HTR-8/SVneo (cell line): ENCODE measurements around the gene COL21A1.

Experiments
- DNase-seq: peaks from one replicate; pipeline ENCODE4 v3.0.0; 2011; ENCODE audit warnings: low spot score, mixed read lengths; ENCODE audit not compliant: insufficient read length
- FAIRE-seq: peaks from 2 replicates; lab custom pipeline; 2011; peaks lifted over from hg19 to GRCh38; lab: Jason Lieb, UNC

COL21A1 gene

DNA sequence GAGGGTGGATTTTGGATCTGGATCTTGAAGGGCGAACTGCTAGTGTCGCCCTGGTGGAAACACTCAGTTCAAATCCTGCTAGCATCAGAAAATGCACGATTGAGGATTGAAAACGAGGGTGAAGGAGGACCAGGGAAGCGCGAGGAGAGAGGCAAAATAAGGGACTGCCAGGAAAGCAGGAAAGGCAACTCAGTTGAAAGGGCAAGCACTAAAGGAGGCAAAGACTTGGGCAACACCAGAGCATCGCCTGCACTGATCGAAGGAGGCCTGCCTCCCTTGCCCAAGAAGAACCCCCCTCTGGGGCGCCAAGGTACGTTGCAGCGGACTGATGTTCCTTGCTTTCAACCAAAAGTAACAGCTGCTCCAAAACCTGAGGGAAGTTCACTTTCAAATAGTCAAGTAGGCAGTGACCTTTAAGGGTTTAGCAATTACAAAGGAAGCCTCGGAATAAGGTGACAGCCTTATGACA is 308 bp upstream of the COL21A1 start:
- no peak for FAIRE-seq
- DNase-seq: no peak

DNA sequence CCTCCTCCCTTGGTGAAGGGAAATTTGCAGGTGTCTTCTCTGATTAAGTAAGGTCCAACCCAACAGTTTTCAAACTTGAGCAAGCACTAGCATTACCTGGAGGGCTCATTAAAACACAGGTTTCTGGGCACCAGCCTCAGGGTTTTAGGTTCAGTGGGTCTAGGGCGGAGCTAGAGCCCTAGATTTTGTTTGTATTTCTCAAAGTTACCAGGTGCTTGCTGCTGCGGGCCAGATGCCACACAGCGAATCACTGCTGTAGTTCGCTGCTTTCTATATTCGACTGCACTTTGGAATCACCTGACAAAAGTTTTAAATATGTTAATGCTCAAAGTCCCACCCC is 869 bp downstream of the COL21A1 start:
- FAIRE-seq: no peak

DNA sequence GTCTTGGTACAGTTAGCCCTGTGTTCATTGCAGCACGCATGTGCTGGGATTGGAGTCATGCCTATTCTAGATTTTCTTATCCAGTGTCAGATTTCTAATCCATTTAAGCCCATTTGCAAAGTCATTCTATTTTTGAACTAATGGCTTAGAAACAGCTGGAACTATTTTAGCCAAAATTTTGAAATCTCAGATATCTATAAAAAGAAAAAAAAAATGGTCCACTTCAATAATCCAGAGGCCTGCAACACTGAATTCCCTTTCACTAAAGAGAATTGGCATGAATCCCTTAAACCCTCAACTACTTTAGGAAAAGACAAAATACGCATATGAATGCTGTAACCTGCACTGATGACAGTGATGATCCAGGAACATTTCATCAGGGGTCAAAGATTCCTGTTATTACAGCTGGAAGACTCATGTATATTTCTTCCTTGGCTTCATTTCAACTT is 1.5 kb downstream of the COL21A1 start:
- DNase-seq (no peak), FAIRE-seq (no peak)

More for the DNA sequence above, 869 bp downstream of the COL21A1 start:
- DNase-seq: no peak

DNA sequence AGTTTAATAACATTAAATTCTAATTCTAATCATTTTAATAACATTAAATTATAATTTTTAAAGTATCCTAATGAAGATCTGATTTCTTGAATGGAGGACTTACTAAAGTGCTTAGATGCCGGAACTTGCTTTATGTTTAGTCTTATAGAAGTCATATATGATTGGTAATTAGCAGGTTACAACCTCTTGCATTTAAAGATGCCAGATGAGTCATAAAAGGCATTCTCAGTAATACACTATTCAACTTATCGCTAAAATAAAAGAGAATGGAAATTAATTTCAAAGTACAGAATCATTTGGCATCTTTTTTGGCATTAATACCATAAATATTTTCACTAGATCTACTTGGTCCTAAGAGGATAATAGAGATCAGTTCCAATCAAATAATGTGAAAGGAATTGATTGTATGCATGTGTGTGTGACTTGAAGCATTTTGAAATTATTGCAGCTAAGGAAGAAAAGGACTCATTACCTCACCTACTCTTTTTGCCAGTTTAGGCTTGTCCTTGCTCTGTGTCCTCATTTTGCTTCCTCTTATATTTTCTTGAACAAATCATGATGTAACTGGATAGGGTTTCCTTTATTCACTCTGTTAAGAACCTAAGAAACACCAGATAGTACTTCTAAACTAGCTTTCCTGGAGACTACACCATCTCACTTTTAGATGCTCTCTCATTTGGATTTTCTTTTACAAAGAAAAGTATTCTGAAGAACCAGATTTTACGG is 2.7 kb downstream of the COL21A1 start:
- DNase-seq (no peak), FAIRE-seq (no peak)

DNA sequence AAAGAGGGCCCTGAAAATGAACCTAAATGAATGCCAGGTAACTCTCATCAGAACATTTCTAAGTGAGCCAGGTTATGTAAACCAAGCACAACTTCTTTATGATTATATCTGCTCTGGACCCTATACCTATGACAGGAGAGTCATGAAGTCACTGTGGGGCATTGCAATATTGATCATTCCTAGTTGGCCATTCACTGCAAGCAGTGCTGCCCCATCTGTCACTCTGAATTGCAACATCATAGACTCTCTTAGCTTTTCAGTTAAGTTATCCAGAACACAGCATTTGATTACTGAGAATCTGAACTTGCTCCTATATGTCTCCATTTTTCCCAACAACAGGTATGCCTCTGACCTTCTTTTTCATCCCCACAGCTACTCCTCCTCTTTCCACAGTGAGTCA is 3.3 kb downstream of the COL21A1 start:
- DNase-seq (no peak), FAIRE-seq (no peak)

DNA sequence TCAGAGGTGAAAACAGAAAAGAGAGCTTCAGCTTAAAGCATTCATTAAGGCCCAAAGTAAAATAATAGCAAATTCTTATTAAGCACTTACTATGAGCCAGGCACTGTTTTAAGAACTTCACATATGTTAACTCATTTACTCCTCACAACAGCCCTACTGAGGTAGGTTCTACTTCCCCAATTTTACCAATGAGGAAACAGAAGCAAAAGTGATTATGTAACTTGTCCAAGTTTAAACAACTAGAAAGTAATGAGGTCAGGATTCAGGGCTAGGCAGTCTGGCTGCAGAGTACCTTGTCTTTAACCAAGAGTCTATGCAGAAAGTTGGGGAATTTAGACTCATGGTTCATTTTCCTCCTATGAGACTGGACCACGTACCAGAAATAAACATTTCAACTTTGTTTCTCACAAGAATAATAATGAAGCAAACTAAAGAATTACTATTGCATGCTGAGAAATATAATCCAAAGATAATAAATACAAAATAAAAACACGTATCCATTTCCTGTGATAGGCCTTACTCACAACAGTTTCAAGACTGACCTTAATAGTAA is 3.8 kb downstream of the COL21A1 start:
- FAIRE-seq: no peak

DNA sequence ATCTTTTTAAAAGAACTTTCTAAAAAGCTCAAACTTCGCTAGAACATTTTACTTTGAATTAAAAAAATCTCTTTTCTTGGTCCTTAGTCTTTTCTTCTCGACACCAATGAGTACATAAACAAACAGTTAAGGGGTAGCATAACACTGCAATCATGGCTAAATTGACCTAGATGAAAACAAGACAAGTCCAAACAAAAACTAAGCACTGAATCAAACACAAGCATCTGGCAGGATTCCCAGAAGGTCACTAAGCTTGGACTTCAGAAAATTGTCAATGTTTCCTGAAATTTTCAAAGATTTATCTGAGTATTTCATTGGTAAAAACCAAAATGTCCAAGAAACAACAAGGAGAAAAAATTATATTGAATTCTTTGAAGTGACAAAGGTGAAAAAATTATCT is 5.0 kb downstream of the COL21A1 start:
- DNase-seq (no peak), FAIRE-seq (no peak)

More for the DNA sequence above, 3.8 kb downstream of the COL21A1 start:
- no peak for DNase-seq

DNA sequence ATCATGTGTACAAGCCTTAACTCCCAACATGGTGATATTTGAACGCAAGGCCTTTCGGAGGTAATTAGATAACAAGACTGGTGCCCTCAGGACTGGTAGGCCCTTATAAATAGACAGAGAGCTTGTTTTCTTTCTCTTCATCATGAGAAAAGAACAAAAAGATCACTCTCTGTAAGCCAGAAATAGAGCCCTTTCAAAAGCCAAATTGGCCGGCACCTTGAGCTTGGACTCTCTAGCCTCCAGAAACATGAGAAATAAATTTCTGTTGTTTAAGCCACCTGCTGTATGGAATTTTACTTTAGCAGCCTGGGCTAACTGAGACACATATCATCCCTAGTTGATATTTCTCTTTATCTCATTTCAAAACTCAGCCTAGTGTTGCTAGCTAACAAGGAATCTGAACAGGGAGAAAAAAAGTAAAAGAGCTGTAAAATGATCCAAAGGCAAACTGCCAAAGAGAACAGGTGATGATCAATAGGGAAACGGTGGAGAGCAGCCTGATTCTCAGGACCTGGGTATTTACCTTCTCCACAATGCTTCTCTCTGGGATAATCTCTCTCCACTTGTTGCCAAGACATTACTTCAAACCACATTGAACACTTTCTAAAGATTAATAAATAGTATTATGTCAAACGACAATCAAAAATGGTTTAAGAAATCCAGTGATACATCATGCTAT is 6.1 kb downstream of the COL21A1 start:
- DNase-seq (no peak), FAIRE-seq (no peak)

DNA sequence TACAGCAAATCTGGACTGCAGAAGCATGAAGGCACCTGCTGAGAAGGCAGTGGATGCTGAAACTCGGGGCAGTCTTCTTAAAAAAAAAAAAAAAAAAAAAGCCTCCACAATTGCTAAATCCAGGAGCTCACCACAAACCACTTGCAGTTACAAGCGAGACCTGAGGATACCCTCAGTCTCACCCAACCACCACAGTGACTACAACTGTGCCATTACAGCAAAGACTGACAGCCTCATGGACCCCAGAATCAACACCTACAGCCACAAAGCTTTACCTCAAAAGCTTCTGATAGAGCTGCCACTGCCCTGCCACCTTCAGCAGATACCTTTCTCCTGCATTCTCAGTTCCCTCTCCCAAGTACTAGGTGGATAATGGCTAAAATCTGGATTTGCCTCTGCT is 9.0 kb downstream of the COL21A1 start:
- no peak for FAIRE-seq
- DNase-seq: no peak

DNA sequence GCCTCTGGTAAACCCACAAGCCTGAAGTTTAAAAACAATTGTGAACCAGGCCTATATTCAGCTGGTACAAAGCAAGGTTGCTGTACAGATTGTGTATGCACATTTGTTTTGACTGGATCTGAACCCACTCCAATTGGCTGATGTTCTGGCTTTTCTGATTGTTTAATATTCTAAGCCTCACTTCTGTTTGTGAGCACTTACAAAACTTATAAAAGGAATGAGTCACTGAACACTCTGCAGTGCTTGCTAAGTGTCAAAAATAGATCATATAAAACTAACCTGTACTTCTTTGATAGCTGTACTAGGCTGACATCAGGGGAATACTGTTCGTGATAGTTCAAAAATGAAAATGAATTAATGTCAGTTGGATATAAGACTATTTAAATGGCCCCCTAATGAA is 12.1 kb downstream of the COL21A1 start:
- FAIRE-seq (no peak), DNase-seq (no peak)

DNA sequence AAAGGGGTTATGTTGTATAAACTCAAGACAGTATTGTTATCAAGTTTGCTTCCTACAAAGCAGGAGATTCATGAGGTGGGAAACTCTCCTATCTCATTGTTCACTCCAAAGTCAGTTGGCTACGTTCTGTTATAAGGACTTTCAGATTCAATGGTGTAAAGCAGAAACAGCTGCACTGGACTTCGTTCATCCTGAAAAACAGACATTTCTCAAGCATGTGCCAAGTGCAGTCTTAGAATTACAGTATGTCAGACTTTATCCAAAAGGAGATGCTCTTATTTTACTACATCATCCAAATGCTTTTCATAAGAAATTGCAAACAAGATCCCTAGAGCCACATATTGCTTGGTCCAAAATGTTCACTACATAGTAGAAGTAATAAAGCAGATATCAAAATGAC is 14.9 kb downstream of the COL21A1 start:
- no peak for FAIRE-seq
- DNase-seq: no peak

DNA sequence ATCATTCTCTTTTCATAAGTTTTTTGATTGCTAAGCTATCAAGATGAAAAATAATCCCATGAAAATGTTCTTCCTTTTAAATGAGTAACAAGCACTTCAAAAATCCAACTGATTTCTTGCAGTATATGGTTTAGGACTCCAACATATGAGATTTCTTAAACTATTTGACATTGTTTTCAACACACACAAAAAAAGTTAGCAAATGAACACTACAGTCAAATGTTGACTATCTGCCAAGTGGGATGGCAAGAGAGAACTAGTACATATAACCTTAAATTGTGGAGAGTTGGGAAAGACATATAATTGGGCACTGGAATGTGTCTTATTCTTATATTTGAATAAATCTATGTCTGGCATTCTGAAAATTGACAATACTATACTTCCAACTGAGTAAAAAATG is 15.6 kb downstream of the COL21A1 start:
- DNase-seq (no peak), FAIRE-seq (no peak)

DNA sequence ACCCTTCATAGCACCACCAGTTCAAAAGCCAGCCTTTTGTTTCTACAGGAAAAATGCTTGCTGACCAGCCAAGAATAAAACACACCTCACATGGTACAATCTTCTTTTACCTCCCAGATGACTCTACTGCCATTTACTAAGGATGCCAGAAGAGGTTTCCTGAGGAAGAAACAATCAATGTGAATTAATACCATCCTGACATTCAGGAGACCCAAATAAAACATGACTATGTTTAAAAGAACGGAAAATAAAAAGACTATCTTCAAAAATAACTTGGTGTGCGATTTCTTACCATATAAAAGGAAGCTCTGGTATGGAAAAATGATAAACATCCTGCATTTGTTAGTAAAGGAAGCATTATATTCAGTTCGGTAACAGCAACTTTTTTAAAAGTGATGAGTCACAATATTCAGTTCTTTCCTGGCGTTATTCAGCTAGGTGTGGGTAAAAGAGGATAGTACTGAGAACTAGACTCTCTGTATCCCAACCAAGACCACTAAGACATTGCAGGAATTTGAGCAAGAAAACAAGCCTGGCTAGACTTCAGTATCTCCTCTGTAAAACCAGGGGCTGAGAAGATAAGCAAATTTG is 16.3 kb downstream of the COL21A1 start:
- DNase-seq (no peak), FAIRE-seq (no peak)

DNA sequence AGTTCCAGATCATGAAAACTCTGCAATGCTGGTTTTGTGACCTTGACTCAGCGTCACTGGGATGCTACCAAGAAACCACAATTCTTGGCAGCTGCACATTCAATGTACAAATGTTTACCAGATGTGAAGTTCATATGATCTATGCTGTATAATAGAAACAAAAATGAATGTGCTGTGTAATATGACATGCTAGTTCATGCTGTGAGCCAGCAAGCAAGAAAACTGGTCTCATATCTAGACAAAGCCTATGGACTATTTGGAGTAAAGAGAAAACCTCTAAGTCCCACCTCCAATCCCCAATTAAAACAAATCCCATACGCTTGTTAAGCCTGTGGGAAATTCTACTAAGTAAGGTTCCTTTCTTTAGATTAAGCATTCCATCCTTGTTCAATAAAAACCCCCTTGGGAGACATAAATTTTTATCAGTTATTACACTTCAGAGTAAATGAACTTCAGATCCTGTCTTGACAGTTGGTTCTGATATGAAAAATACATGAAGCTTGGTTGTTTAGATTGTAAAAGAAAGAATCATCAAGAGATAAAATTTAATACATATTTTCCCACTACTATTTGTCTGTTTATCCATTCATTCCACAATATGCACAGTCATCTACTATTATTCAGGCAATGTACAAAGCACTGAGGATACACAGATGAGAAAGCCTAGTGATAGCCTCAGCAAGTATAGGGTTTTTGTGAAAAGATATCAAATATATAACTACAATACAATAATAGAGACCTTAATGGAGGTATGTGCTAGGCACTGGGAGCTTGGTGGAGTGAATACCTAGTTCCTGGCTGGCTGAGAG is 20.1 kb downstream of the COL21A1 start:
- DNase-seq: no peak

DNA sequence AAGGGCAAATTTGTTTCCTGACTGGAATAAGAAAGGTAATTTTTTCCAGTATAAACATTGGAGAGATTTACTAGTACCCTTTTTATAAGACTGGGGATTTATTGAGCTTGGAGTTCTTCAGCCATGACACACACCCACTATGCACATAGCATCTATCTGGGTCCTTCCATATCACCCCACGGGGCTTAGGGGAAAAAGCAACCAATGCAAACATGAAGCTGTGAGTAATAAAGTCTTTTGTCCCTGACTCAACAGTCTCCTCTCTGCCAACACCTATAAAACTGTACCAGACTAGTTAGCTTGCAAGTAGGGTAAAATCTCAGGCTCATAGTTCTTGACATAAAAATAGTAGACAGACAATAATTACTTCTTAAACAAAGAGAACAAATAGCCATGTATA is 23.4 kb downstream of the COL21A1 start:
- no peak for FAIRE-seq
- no peak for DNase-seq

More for the DNA sequence above, 20.1 kb downstream of the COL21A1 start:
- no peak for FAIRE-seq

DNA sequence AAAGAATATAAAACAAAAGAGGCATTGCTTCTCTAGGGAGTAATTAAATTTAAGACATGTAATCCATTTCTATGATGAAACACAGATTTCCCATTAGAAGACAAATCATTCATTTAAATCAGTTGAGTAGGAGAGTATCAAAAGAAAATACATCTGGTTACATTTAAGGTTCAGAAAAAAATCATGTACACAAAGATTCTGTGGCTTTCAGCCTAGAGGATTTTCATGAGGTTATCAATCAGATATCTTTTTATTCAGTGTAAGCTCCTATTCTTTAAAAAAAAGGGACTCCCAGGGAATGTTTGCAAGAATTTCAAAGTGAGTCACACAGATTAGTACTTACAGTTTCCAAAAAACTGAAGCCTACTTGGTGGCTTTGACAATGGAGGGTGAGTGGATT is 24.9 kb downstream of the COL21A1 start:
- no peak for FAIRE-seq
- DNase-seq: no peak

DNA sequence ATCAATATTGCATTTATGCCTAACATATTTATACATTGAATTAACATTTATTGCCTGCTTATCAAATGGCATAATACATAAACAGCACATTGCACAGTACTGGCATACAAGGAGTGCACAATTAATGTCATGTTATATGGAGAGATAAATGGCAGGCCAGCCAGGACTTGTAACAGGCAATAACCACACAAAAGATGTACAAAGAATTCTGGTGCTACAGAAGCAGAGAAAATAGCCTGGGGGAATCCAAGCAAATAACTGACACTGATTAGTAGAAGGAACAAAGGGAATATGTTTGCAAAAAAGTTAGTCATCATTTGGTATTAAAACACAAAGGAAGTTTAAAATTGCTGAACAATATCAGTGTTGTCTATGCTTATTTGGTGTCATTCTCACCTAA is 27.3 kb downstream of the COL21A1 start:
- DNase-seq (no peak), FAIRE-seq (no peak)

DNA sequence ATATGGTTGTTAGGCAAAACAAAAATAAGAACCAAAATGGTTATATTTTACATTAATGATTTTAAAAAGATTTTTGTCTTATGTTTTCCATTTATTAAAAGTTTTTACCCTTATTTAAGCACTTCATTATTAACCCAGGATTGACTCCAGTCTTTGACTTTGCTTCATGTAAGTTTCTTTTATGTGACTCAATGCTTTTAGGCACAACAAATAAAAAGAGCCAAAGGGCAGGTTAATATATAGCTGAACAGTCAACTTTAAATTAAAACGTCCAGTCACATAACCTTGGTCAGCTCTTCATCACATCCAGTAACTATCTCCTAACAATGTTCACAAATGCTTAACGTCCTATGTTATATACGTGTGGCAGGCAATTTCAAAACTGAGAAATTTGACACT is 32.7 kb downstream of the COL21A1 start:
- DNase-seq (no peak), FAIRE-seq (no peak)

DNA sequence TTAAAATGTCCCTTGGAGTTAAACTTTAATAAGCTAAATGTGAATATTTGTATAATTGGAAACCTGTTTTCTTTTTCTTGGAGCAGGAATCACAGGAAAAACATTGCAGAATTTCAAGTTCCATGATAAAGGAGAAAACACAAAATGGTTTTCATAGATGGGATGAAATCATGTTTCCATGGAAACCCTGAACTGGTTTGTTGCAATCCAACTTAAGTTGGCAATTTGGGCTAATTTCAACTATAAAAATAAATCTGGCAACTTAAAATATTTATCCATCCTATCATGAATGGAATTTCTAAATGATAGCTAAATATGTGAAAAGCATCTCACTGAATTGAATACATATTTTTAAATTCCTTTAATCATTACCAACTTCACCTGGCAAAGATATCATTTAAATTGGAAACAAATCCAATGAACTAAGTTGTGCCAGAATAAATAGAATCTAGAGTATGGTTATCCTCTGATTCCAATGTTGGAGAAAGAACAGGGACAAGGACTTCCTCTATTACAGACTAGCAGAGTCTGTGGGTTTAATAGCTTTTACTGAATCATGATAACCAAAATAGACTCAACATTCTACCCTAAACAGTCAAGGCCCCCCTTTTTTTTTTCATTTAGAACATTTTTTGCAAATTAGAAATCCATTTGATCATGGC is 33.2 kb downstream of the COL21A1 start:
- no peak for DNase-seq
- FAIRE-seq: no peak

DNA sequence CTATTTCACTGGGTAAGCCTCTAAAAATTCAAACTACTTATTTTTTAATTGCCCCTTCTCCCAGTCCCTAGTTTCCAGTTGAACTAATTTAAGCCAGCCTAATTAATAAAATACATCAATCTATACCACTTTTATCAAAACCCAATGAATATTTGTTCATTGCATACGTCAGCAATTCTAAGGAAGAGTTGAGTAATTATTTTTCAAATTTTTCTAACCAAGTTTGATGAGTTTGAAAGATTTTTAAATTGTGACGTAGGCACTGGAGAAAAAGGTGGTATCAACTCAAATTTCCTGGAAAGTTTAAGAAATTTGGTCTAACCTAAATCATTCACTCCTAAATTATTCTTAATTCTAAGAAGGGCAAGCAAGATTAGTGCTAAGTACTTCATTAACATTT is 35.7 kb downstream of the COL21A1 start:
- FAIRE-seq (no peak), DNase-seq (no peak)
